Stimulated activated CD4-positive, alpha-beta T cell treated with anti-CD3 and anti-CD28 coated beads, Interleukin-15, amount 100 ng/mL, for 24 hours (primary cell): ENCODE results near the gene TPD52L2.
"Not testable (repeated sequence)": the region's sequence is repeated elsewhere in the genome, so short reads cannot be mapped to it uniquely, and the experiment has no call there.

Experiments
- DNase-seq: peaks from one replicate; pipeline ENCODE4 v3.0.0-alpha.2; 2020

Gene TPD52L2

DNA sequence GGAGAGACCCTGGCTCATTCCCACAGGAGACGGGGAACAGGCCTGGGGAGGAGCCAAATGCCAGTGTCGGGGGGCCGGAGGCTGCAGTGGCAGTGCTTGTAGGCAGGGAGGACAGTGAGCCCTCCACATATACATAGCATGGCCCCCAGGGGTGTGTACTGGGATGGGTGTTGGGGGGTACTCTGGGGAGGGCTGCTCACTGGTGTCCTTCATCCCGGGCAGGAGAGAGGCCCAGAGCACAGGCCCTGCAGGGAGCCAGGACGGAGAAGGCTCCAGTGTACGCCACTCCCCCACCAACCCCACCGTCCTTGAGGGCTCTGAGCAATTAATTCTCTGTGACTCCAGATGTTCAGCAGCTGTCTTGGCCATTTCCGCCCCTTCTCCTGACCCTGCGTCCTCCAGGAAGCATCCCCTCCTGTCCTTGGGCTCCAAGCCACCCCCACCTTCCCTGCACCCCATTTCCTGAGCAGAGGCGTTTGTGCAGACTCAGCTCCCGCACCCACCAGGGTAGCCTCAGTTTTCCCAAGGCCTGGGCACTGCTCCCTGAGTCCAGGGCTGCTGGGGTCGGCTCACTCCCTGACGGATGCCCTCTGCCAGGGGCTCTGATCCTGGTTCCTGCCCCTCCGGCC, 7.2 kb upstream of the TPD52L2 start:
- DNase-seq = no peak

DNA sequence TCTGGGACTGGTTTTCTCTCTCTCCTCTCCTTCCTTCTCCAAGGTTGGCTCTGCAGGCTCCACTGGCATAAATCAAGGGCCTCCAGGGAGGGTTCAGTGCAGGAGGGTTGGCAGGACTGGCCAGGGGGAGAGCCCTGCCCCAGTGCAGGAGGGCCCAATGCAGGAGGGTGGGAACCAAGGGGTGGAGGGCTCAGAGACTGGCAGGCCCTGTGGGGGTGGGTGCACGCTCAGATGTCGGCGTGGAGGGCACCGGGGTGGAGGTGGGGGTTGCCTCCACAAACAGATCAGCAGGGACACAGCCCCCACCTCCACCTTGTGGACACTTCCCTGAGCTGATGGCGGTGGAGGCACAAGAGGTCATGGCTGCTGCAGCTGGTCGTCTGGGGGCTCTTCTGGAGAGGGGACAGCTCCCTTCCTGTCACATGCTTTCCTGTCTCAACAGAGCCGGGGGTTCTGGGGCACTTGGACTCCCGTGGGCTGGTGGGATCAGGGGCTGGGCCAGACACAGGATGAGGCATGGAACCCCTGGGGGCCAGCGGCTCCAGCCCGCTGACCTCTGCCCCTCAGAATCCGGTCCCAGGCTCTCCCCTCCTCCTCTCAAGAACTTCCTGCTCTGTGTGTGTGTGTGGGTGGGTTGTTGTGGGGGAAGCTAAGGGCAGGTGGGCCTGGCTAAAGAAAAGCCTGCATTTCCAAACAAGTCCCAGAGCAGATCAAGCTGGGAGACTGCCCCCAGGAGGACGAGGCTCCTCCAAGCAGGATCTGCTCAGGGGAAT, 6.5 kb upstream of the TPD52L2 start:
- no peak for DNase-seq

DNA sequence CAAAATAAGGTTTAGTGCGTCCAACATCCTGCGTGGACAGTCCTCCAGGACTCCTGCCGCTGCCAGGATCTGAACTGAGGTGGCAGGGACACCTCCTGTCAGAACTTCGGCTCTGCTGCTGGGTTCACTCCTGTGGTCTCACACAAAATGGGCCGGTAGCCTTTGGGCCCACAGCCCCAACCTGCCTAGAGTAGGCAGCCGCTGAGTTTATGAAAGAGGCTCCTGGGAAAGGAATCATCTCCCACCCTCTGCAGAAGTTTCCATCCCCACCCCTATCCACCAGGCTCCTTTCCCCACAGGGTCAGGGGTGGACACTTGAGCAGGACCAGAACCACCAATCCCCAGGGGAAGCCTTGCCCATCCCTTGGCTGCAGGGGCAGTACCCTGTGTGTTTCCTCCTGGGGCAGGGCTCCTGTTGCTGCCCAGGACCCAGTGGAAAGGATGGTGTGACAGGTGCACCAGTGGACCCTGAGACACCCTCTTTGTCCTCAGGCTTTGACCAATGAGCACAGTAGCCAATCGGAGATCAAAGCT, 5.8 kb upstream of the TPD52L2 start:
- no peak for DNase-seq

DNA sequence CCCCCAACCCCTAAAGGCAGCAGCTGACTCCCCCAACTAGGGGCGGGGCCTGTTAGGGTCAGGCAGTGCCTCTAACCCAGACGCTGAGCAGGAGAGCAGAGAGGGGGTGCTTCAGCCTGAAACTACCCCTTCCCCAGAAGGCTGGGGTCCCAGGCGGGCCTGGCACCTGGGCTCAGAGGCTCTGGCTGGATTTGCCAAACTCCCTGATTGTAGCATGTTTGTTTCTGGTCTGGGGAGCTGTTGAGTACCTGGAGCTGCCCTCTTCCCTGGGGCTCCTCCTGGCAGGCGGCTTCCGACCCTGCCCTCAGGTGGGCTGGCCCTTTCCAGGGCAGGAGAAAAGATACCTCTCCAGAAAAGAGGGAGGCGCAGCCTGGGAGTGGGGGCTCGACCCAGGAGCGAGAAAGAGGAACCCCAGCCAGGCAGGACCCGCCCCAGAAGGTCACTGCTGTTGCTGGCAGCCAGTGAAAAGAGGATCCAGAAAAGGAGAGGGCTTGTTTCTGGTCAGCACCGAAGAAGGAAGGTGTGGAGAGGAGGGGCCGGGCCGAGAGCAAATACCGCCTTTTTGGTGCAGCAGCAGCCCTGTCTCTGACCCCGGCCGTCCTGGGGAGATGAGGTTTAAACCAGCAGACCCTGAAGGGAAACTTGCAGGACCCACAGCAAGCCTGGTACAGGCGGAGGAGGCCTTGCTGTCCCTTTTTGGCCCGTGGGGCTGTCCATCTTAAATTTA, 4.6 kb upstream of the TPD52L2 start:
- no peak for DNase-seq

DNA sequence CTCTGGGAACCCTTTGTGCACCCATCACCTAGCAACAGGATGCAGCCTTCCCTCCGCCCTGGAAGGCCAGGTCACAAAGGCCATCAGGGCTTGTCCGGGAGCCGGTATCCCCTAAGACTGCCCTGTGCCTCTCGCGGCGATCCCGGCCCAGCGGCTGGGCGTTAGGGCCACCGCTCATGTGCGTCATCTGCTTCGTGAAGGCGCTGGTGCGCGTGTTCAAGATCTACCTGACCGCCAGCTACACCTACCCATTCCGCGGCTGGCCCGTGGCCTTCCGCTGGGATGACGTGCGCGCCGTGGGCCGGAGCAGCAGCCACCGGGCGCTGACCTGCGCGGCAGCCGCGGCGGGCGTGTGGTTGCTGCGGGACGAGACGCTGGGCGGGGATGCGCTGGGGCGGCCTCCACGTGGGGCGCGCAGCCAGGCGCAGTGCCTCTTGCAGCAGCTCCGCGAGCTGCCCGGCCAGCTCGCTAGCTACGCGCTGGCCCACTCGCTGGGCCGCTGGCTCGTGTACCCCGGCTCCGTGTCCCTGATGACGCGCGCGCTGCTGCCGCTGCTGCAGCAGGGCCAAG, 3.6 kb upstream of the TPD52L2 start, which contains the start of gene ABHD16B:
ABHD16B (plus strand) TSS at position 134 of the 570 bp plus-strand sequence; CDS start at position 177, 43 bp downstream.
- DNase-seq = no peak

DNA sequence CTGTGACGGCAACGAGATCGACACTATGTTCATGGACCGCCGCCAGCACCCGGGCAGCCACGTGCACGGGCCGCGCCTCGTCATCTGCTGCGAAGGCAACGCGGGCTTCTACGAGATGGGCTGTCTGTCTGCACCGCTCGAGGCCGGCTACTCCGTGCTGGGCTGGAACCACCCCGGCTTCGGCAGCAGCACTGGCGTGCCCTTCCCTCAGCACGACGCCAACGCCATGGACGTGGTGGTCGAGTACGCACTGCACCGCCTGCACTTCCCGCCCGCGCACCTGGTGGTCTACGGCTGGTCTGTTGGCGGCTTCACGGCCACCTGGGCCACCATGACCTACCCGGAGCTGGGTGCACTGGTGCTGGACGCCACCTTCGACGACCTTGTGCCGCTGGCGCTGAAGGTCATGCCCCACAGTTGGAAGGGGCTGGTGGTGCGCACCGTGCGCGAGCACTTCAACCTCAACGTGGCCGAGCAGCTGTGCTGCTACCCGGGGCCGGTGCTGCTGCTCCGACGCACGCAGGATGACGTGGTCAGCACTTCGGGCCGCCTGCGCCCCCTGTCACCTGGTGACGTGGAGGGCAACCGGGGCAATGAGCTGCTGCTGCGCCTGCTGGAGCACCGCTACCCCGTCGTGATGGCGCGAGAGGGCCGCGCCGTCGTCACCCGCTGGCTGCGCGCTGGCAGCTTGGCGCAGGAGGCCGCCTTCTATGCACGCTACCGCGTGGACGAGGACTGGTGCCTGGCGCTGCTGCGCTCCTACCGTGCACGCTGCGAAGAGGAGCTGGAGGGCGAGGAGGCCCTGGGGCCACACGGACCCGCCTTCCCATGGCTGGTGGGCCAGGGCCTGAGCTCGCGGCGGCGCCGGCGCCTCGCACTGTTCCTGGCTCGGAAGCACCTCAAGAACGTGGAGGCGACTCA, 2.8 kb upstream of the TPD52L2 start:
- DNase-seq = no peak

DNA sequence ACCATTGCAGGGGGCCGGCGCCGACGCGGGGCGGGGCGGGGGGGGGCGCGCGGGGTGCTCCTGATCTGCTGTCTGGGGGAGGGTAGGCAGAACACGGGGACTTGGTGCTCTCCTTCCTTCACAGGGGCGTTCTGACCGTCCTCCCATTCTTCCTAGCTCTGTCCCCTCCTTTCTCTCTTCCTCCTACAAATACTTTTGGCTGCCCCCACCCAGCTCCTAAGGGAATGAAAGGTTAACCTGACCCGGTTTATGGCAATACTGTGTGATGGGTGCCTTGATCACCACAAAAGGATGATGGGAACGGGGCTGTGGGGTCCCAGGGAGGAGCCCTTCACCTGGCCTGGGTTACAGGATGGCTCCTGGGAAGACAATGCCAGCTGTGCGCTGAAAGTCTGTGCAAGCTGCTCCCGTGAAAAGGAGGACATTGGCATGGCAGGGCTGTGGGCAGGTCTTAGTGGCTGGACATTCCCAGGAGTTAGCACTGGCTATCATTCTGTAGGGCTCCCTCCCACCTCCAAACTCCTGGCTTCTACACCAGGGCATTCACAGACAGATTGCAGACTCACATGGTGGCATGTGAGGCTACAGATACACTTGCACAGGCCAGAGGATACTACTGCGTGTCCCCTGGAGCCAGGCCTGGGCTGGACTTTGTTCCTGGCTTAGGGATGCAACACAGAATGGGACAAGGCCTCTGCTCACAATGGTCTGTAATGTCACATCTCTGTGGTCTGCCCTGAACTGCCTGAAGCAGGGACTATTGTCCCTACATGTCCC, 1.9 kb upstream of the TPD52L2 start:
- DNase-seq = no peak

DNA sequence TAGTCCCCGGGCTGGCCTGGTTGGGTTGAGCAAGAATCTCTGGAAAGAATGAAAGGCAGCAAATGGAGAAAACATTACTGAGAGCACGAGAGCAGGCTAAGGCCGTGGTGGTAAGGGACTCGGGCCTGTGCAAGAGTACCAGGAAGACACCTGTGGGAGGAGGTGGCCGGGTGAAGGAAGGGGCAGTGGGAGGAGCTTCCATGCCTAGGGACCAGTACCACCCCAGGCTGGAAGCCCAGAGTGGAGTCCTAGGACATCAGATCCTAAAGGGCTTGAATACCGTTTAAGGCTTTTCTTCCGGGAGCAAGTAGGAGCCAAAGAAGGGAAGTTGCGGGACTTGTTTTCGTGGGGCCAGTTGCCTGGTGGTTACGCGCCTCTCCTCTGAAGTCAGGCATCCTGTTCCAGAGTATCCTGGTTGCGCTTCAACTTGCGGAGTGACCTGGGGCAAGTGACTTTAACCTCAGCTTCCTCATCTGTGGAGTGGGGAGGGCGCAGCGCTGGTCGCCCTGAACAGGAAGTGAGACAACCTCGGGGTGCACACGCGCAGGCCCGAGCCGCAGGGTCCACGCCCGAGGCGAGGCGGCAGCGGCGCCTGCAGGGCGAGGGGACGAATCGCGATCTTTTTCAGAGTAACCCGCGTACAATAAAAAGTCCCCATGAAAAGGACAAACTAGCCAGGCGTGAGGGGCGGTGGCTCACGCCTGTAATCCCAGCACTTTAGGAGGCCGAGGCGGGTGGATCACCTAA, 1.1 kb upstream of the TPD52L2 start:
- DNase-seq = peak; percentile 85

DNA sequence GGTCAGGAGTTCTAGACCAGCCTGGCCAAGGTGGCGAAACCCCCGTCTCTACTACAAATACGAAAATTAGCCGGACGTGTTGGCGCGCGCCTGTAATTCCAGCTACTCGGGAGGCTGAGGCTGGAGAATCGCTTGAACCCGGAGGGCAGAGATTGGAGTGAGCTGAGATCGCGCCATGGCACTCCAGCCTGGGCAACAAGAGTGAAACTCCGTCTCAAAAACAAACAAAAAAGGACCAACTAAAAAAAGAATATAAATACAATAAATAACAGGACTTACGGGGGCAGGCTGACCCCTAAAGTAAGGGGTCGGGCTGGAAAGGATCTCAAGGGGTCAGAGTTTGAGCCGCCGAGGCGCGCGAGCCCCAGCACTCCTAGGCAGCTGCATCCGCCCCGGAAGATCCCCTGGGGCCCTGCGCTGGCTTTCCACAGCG, 509 bp upstream of the TPD52L2 start:
- no peak for DNase-seq

DNA sequence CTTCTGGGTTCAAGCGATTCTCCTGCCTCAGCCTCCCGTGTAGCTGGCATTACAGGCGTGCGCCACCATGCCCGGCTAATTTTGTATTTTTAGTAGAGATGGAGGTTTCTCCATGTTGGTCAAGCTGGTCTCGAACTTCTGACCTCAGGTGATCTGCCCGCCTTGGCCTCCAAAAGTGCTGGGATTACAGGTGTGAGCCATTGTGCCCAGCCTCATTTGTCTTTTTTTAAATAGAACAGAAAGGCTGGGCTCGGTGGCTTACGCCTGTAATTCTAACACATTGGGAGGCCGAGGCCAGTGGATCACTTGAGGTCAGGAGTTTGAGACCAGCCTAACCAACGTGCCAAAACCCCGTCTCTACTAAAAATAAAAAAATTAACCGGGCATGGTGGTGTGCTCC, 2.0 kb downstream of the TPD52L2 start:
- not testable (repeated sequence) for DNase-seq

DNA sequence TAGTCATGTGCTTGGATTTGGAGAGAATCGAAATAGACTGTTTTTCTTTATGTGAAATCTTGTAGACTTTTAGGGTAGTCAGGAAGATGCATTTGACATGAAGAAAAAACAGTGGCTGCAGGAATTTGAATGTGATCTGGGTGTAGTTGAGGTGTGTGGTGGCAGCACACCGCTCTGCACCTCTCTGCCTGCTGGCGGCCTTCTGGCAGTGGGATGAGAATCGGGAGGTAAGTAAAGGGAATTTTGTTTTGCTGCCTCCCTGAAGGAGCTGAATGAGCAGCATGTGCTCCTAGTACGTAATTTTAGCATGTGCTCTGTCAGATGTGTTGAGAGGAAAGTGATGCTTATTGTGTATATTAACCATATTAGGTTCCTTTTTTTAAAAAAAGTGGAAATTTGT, 3.2 kb downstream of the TPD52L2 start:
- DNase-seq = no peak

DNA sequence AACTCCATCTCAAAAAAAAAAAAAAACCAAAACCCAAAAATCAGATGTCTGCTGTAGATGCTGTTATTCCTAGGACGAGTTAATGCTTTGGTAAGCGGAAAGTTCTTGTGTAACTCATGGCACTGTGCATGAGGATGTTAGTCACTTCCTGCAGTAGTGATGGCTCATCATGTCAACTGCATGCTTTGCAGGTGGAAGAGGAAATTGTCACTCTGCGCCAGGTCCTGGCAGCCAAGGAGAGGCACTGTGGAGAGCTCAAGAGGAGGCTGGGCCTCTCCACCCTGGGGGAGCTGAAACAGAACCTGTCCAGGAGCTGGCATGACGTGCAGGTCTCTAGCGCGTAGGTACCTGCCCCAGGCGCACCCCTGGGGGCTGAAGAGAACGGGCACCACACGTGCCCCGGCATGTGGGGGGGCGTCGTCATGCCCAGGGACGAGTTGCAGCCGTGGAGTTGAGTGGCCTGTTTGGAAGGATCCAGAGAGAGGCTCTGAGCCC, 8.5 kb downstream of the TPD52L2 start:
- DNase-seq = peak; percentile 70

DNA sequence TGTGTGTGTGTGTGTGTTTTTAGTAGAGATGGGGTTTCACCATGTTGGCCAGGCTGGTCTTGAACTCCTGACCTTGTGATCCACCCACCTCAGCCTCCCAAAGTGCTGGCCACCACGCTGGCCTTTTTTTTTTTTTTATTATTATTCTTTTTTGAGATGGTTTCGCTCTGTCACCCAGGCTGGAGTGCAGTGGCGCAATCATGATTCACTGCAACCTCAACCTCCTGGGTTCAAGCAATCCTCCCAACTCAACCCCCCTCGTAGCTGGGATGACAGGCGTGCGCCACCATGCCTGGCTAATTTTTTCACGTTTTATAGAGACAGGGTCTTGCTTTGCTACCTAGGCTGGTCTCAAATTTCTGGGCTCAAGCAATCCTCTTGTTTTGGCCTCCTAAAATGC, 9.2 kb downstream of the TPD52L2 start:
- not testable (repeated sequence) for DNase-seq

DNA sequence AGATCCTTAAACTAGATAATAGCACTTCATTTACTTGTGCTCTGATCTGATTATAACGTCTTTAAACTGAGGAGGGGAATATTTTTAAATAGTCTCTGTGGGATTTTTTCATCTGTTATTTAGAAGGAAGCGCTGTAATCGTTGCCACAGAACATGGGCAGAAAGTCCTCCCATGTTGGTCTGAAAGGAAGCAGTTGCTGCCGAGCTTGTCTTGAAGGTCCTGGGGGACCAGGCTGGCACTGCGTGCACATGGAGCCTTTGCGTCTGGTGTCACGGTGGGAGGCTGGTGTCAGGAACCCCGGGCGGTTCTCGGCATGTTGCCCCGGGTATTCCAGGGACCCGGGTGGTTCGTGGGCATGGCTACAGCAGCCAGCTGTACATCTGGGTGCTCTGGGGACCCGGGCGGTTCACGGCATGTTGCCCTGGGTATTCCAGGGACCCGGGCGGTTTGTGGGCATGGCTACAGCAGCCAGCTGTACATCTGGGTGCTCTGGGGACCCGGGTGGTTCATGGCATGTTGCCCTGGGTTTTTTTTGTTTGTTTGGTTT, 11.5 kb downstream of the TPD52L2 start:
- no peak for DNase-seq

DNA sequence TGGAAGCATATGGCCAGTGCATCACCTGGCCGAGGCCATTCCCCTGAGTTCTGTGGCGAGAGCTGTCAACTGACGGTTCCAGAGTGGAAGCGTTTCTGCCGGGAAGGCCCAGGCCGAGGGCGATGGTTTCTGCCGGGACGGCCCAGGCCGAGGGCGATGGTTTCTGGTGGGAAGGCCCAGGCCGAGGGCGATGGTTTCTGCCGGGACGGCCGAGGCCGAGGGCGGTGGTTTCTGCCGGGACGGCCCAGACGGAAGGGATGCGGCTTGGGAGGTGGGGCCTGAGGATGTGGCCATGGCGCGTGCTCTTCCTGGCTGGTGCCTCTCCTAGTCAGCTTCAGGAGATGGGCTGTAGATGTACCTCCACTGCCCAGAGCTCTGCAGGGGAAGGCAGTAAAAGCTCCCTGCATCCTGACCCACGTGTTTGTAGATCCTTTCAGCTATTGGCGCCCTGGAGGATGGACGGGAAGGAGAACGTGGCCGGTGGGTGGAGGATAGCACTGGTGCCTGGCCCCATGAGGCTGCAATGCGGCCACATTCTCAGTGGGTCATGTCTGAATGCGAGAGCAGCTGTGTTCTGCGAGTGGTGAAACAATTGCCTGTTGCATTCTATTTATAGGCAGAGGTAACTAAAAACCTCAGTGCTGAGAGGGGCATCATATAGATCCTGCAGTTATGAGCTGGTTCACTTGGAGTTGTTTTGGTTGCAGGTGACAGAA, 12.8 kb downstream of the TPD52L2 start:
- no peak for DNase-seq

DNA sequence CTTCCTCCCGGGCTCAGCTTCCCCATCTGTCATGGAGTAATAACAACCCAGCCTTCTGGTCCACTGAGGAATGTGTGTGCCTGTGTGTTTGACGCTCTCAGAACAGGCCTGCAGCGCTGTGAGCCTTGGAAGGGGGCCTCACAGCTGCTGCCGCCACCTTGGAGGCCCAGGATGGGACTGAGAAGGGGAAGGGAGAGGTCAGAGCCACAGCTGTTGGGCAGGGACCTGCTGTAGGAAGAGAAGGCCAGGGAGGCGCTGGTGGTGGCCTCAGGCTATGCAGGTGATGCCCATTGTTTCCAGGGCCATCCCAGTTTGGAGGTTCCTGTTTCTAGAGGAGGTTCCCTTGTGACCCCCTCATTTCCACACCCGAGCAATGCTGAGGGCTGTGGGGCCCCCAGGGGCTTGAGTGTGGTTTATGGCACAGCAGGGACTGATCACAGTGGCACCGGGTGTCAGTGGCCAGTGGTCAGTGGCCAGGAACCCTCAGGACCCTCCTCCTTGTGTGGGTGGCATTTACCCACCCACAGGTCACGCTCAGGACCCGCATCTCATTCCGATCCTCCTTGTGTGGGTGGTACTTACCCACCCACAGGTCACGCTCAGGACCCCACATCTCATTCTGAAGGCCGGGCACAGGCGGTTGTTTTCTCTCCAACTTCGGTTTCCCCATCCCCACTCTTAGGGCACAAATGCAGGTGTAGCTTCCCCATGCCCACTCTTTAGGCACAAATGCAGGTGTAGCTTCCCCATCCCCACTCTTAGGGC, 14.0 kb downstream of the TPD52L2 start:
- no peak for DNase-seq

DNA sequence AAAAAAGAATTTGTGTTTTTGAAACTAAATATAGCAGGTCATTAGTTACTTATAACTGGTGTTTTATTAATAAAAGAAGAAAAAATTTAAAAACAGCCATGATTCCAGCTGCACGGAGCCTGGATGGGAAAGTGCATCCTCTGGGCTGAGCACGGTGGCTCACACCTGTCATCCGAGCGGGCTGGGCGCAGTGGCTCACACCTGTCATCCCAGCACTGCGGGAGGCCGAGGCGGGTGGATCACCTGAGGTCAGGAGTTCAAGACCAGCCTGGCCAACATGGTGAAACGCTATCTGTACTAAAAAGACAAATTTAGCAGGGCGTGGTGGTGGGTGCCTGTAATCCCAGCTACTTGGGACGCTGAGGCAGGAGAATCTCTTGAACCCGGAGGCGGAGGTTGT, 15.8 kb downstream of the TPD52L2 start:
- not testable (repeated sequence) for DNase-seq

DNA sequence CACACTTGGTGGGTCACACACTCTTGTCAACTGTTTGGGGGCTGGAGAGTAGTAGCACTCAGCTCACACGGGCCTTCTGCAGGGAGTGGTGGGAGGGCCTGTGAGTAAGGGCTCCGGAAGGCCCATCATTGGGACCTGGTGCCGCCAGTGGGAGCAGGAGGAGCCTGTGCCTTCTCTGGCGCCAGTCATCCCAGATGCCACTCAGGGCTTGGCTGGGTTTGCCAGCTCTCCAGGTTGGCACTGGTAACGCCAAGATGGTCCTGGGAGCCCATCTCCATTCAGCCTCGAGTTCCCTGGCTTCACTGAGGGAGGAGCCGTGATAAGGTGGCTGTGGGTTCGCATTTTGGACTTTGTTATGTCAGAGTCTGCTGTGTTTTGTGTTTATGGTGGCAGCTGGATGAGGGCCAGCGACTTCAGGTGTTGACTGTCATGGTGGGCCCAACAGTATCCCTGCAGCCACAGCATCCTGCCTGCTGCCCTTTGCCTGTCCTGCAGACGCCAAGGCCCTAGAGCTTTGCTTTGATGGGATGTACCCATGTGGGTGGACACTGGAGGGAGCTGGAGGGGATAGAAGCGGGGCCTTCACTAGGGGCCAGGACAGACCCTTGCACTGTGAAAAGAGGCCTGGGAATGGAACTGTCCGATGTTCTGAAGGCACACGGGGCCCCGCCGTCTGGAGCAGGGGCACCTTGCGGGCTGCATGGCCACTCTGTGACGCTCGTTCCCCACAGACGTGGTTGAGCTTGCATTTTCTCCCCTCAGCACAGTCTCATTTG, 16.6 kb downstream of the TPD52L2 start:
- DNase-seq = no peak
